GM12874 (cell line): ENCODE results near the gene LRTM2.

Source experiments
- TF ChIP-seq, protein P1 (sequence below): IDR thresholded peaks from 2 replicates; pipeline ENCODE4 v1.5.1; 2011; ENCODE audit warnings: low read depth, mild to moderate bottlenecking, control low read depth, low read length, moderate library complexity; ENCODE audit not compliant: insufficient read depth

Gene LRTM2

DNA sequence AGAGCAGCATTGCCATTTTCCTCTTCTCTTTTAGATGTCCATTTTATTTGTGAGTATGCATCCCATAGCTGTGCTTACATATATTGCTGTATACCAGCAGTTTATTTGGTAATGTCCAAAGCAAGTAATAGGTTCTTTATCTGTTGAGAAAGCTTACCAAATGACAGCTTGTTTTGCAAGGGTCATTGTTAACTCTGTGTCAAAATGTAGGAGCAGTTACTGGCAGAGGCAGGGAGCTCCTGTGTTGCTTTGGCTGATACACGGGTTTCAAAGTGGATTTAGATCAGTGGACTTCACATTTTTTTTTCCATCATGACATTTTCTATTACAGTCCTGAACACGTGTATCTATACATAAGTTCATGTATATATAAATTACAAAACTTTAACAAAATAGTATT is 38.1 kb upstream of the LRTM2 start:
- TF ChIP-seq, protein P1, sequence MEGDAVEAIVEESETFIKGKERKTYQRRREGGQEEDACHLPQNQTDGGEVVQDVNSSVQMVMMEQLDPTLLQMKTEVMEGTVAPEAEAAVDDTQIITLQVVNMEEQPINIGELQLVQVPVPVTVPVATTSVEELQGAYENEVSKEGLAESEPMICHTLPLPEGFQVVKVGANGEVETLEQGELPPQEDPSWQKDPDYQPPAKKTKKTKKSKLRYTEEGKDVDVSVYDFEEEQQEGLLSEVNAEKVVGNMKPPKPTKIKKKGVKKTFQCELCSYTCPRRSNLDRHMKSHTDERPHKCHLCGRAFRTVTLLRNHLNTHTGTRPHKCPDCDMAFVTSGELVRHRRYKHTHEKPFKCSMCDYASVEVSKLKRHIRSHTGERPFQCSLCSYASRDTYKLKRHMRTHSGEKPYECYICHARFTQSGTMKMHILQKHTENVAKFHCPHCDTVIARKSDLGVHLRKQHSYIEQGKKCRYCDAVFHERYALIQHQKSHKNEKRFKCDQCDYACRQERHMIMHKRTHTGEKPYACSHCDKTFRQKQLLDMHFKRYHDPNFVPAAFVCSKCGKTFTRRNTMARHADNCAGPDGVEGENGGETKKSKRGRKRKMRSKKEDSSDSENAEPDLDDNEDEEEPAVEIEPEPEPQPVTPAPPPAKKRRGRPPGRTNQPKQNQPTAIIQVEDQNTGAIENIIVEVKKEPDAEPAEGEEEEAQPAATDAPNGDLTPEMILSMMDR: no peak

DNA sequence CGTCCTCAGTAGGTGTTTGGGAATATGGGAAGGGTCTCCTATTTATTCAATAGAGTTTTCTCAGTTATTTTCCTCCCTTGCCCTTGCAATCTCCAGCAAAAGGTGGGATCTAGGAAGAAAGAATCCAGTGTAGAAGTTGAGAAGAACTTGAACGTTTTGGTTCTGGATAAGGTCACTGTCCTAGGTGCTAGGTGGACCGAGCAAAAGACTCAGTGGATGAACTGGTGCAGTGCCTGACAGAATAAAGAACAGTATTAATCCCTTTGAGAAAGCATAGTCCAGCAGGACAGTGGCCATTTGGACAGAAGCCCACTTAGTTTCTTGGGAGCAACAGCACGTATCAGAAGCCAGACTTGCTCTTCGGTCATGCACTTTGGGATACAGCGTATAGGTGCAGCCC is 32.7 kb upstream of the LRTM2 start:
- TF ChIP-seq, protein P1: no peak

DNA sequence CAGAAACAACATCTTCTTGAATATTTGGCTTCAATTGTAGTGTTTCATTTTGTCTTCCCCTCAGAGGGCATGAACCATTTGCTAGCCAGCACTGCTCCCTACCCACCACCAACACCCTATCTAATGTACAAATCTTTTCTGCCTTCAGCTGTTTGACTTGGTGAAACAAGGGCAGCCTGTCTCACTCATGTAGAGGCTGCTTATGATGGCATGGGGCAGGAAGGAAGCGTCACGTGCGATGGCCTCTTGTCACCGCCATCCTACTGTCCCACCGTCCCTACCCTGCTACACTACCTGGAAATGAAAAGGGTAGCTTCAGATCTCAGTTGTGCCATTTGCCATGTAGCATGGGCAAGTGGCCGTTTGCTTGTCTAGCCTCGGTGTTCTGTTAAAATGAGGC is 29.9 kb upstream of the LRTM2 start:
- TF ChIP-seq, protein P1: no peak

- TF ChIP-seq, protein P1: peak; percentile 68
Observed at GRCh38 chr12:1791104-1791841, 29.1 kb upstream of the LRTM2 start.

GRCh38 chr12:1792406-1792805 is 28.0 kb upstream of the LRTM2 start:
- TF ChIP-seq, protein P1: no peak

- TF ChIP-seq, protein P1: no peak
Observed at GRCh38 chr12:1793426-1794210, 26.7 kb upstream of the LRTM2 start.

GRCh38 chr12:1794440-1795090 is 25.8 kb upstream of the LRTM2 start:
- TF ChIP-seq, protein P1: no peak
